HG03432 (cell line): ENCODE results near the gene PIK3CD.
"Not testable (repeated sequence)": the region's sequence is repeated elsewhere in the genome, so short reads cannot be mapped to it uniquely, and the experiment has no call there.

Experiments used
- ATAC-seq: cut with Tn5 transposase; IDR thresholded peaks from one replicate; pipeline ENCODE4 v1.9.1; 2021; ENCODE audit warnings: mild to moderate bottlenecking, moderate library complexity; ENCODE audit not compliant: unreplicated experiment

The PIK3CD gene

GRCh38 chr1:9653491-9654050 lies 2.0 kb downstream of the PIK3CD start:
- ATAC-seq: no peak

- no peak for ATAC-seq
Measured at GRCh38 chr1:9654051-9654833, 2.7 kb downstream of the PIK3CD start.

- no peak for ATAC-seq
Measured at GRCh38 chr1:9654834-9655723, 3.5 kb downstream of the PIK3CD start.

- no peak for ATAC-seq
Measured at GRCh38 chr1:9655836-9656235, 4.3 kb downstream of the PIK3CD start.

GRCh38 chr1:9657521-9658032 lies 6.0 kb downstream of the PIK3CD start:
- ATAC-seq: no peak

GRCh38 chr1:9658199-9658598 lies 6.7 kb downstream of the PIK3CD start:
- ATAC-seq: no peak

- no peak for ATAC-seq
Measured at GRCh38 chr1:9659328-9659727, 7.8 kb downstream of the PIK3CD start.

- ATAC-seq: no peak
Measured at GRCh38 chr1:9663257-9663656, 11.7 kb downstream of the PIK3CD start.

- no peak for ATAC-seq
Measured at GRCh38 chr1:9665193-9665592, 13.7 kb downstream of the PIK3CD start.

- ATAC-seq: no peak
Measured at GRCh38 chr1:9668080-9668479, 16.5 kb downstream of the PIK3CD start.

- no peak for ATAC-seq
Measured at GRCh38 chr1:9670085-9670484, 18.6 kb downstream of the PIK3CD start.

GRCh38 chr1:9671377-9672140 lies 20.0 kb downstream of the PIK3CD start:
- no peak for ATAC-seq

GRCh38 chr1:9672444-9672843 lies 20.9 kb downstream of the PIK3CD start:
- ATAC-seq: no peak

GRCh38 chr1:9675393-9675792 lies 23.9 kb downstream of the PIK3CD start:
- no peak for ATAC-seq

GRCh38 chr1:9676128-9676527 lies 24.6 kb downstream of the PIK3CD start:
- not testable (repeated sequence) for ATAC-seq

- ATAC-seq: no peak
Measured at GRCh38 chr1:9676815-9677393, 25.4 kb downstream of the PIK3CD start.

GRCh38 chr1:9680091-9680490 lies 28.6 kb downstream of the PIK3CD start:
- ATAC-seq: no peak

GRCh38 chr1:9680828-9681227 lies 29.3 kb downstream of the PIK3CD start:
- ATAC-seq: no peak

- ATAC-seq: no peak
Measured at GRCh38 chr1:9684801-9685200, 33.3 kb downstream of the PIK3CD start.

- ATAC-seq: peak; percentile 39
Measured at GRCh38 chr1:9687120-9687873, 35.8 kb downstream of the PIK3CD start.
